Peyer's patch (tissue), 4 donors: ENCODE measurements around the gene IFIT5.

ENCODE experiments used
- CTCF ChIP-seq, 6 experiments: fragments of 450-650 bp in 4 of 6; fragments of 200-600 bp in 2 of 6; sonication (generic) in 1 of 6; IDR thresholded peaks; one replicate each; pipeline ENCODE4 v1.5.1; 2017 to 2019; ENCODE audit warnings: antibody characterized with exemption in 6 of 6, mild to moderate bottlenecking in 3 of 6, moderate library complexity in 1 of 6
- POLR2A ChIP-seq, 2 donors: fragments of 450-650 bp; IDR thresholded peaks; one replicate each; pipeline ENCODE4 v1.5.1; 2017; ENCODE audit warnings: antibody characterized with exemption in 2 of 2, mild to moderate bottlenecking in 2 of 2, moderate library complexity in 2 of 2

- TF ChIP-seq POLR2A (IDR thresholded peaks at IDR 0.05), result no peak
- TF ChIP-seq CTCF (IDR thresholded peaks at IDR 0.05), result no peak
Measured at GRCh38 chr10:89392974-89393373, 21.4 kb upstream of the IFIT5 start.
